HG03558 (cell line): ENCODE results near the gene ACO2.
A peak's percentile ranks its signal among the peaks of the same experiment; 100 is the strongest.
"Not testable (repeated sequence)": the region's sequence is repeated elsewhere in the genome, so short reads cannot be mapped to it uniquely, and the experiment has no call there.

Source experiments
- ATAC-seq: cut with Tn5 transposase; IDR thresholded peaks from one replicate; pipeline ENCODE4 v1.9.1; 2021; ENCODE audit warnings: moderate number of reproducible peaks; ENCODE audit not compliant: unreplicated experiment; ENCODE audit errors: extremely low read depth

ACO2 gene

DNA sequence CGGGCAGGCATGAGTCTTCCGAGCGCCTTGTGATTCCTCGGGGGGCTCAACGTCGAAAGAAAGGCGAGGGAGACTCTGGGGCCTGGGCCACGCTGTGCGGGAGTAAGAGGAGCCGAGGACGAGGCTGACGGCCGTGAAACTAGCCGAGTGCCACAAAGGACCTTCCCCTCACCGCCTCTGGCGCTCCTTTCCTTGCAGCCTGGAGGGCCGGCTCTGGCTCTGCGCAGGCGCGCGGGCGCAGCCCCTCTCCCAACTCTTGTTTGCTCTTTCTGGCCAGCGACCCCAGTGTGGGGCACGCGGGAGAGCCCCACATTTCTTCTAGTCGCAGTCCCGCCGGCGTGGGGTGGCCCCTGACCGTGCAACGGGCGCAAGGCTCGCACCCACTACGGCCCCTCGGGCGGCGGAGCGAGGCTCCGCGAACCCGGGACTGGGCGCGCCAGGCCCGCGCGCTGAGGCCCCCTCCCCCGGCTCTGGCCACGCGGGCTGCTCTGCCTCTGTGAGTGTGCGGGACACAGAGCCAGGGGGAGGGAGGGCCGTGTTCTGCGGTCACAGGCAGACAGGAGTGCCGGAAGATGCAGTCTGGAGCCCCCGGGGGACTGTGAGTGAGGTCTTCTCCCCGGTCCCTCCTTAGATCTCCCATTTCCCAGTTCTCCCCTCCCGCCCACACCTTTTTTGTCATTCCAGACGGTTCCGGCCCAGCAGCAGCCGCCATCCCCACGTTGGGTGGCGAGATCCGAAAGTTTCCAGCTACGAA is 21.3 kb upstream of the ACO2 start:
- no peak for ATAC-seq

DNA sequence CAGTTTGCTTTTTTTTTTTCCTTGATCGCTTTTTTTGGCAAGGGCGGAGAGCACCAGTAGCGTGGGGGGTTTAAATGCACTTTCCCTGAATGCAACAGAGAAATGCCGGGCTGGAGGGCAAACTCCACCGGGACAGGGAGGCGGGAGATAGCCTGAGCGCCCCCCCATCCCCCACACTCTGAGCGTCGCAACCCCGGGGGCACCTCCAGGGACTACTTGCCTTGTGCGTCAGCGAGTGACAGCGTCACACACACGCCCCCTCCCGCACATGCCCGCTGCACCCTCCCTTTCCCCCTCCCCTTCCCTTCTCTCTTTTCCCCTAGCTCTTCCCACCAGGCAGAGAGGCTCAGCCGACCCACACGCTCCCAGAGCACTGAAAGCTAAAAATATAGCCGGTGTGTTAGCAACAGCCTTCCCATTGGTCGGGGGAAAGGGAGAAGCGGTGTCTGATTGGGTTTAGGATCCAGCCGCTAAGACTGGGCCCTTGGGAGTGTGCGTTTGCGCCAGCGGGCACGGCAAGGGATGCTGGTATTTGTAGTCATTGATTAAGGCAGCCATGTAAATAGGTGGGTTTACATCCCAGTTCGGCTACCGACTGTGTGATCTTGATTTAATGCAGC is 20.6 kb upstream of the ACO2 start:
- ATAC-seq = peak; percentile 28

- no peak for ATAC-seq
These were observed 10.7 kb upstream of the ACO2 start for GRCh38 chr22:41458161-41458728.

GRCh38 chr22:41459431-41459830 is 9.5 kb upstream of the ACO2 start:
- no peak for ATAC-seq

DNA sequence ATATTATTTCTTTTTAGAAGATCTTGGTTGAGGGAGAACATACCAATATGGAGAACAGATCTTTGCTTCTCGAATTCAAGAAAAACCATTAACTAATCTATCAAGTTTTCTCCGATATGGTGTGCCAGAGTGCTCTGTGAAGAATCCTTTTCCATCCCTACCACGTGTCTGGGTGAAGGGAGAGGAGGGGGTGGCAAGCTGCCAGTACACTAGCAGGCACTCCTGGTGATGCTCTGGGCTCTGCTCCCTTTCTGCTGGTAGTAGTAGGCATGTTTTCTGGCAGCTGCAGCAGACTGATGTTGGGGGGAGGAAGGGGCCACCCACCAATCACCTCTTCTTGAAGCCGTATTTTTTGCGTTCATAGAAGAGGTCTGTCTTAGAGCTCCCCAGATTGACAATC is 8.8 kb upstream of the ACO2 start:
- ATAC-seq = not testable (repeated sequence)

DNA sequence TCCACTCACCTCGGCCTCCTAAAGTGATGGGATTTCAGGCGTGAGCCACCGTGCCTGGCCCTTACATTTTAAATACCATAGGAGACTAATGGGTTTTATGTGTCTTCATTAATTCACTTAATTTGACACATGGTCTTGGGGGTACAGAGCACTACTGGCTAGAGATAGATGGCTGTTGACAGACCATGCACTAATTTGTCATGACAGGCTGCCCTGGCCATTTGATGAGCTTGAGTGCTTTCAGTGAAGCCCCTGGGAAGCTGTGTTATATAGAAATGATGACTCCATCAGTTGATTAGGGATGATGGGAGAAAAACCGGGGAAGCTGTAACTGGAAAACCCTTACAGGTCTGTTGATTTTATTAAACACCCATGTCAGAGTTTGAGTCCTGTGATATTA is 7.0 kb upstream of the ACO2 start:
- ATAC-seq = no peak

DNA sequence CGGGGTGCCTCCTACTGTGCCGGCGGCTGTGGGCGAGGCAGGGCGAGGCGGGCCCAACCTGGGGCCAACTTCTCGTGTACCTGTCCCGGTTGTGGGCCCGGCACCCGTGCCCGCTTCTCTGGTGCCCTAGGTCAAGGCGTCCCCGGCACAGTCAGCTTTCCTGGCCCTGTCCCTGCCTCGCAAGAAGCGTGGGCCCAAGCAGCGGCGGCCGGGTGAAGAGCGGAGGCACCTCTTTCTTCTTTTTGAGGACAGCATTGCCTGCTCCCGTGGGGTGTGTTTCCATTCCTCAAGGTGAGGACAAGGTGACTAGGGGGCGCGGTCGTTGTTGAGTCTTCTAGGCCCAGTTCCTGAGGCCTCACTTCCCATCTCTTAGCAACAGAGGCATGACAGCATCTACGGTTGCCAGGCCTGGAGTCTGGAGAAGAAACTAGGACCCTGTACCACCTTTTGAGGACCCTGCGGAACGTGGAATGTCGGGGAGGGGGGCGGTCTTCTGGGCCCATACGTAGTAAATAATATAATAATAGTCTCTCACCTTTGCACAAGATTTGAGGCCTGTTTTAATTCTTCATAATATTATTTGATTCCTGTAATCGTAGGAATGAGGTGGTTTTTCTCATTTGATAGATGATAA is 418 bp downstream of the ACO2 start:
- ATAC-seq = no peak

DNA sequence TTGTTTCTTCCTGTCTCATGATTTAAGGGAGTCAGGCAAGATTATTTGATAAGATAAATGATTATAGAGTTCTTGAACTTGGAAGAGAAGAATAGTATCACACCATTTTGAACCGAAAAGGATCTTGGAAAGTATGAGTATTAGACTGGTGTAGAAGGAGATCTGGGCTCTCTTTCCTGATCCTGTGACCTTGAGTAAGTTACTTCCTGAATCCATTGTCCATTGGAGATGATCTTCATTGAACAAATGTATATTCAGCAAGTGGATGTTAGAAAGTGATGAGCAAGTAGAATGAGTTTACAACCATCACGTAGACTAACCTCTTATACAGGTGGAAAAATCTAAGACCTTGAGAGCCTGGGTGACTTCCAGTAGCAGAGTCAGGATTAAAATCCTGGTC is 2.0 kb downstream of the ACO2 start:
- no peak for ATAC-seq

- ATAC-seq = no peak
These were observed 2.7 kb downstream of the ACO2 start for GRCh38 chr22:41471568-41471967.

DNA sequence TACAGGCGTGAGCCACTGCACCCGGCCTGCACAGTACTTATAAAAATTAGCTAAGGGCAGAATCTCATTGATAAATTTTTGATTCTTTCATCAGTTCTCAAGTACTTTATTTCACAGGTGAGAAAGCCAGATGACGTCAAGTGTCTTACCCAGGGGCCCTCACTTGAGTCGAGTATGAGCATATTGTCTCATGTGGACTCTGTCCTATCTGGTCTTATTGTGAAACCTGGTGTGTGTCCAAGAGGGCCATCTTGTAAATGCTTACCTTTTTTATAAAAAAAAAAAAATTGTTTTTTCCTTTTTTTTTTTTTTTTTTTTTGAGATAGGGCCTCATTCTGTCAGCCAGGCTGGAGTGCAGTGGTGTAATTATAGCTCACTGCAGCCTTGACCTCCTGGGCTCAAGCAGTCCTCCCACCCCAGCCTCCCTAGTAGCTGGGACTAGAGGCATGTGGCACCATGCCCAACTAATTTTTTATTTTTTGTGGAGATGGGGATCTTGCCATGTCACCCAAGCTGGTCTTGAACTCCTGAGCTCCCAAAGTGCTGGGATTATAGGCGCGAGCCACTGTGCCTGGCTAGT is 6.0 kb downstream of the ACO2 start:
- ATAC-seq = no peak

GRCh38 chr22:41478473-41478872 is 9.6 kb downstream of the ACO2 start:
- ATAC-seq = no peak

DNA sequence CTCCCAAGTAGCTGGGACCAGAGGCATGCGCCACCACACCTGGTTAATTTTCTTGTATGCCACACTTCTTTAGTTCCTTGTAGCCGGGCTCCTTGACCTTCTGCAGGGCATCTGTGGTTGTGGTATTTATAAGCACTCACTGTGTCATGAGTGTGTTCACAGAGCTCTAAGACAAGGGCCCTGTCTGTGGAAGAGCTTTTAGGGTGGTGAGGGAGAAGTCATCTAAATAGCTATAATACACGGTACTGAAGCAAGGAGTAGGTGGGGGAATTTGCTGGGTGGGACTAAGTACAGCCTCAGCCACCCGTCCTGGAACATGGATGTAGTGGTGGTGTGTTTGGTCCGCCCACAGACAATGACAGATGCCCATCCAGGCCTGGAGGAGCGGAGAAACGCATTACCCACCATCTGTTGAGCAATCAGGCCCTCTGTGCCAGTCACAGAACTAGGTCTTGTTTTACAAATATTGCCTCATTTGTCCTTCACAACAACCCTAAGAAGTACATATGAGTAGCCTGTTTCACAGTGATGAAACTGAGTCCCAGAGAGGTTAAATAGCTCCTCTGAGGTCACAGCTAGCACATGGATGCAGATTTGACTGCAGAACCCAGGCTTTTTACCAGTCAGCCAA is 10.1 kb downstream of the ACO2 start:
- ATAC-seq = no peak

DNA sequence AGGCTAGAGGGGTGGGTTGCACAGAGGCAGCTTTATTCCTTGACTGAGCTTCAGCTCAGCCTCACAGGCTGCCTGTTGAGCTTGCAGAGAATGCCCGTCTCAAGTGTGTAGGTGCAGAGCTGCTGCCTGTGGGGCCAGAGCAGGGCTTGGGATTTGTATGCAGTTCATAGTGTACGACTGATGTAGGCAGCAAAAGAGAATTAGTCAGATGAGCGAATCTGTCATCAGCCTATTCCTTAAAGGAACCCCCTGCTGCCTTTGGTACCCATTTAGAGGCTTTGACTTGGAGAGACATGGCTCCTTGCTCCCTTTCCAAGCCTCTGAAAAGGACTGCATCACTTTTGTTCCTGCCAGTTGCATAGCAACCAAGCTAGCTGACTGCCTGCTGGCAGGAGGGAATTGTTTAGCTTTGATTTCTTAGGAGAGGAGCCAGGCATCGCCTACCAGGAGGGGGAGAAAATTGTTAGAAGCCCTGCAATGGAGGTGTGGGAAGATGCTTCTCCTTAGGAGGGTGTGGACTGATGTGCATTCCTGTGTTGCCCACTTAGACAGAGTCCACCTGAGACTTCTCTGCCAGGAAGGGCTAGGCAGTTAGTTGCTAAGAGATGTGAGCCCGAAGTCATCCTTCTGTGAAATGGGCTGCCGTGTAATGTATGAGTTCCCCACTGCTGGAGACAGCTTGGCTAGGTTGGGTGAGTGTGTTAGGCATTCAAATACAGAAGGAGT is 10.9 kb downstream of the ACO2 start:
- ATAC-seq = no peak

- ATAC-seq = no peak
These were observed 11.4 kb downstream of the ACO2 start for GRCh38 chr22:41480397-41480735.

GRCh38 chr22:41481131-41481830 is 12.4 kb downstream of the ACO2 start:
- no peak for ATAC-seq

GRCh38 chr22:41481925-41482318 is 13.0 kb downstream of the ACO2 start:
- no peak for ATAC-seq

DNA sequence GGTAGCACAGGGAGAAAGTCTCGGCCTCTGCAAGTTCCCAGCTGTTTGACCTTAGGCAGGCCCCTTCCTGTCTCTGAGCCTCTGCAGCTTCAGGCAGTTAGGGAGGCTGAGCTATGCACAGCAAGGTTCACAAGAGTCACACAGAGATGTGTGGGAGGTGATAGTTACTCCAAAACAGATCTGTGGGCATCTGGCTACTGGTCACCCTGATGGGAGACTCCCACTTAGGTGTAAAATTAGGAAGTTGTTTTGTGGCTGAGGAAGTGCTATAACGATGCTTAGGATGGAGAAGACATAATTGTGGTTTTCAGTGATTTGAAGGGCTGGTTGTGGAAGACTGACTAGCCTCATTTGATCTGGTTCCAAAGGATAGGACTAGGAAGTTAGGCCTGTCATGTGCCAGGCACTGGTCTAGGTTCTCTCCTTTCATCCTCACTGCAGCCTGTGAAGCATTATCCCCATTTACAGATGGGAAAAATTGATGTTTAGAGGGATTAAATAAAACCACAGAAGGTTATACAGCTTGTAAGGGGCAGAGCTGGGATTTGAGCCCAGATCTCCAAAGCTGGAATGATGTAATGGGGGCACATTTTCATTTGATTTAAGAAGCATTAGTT is 13.5 kb downstream of the ACO2 start:
- ATAC-seq = no peak

GRCh38 chr22:41485033-41485432 is 16.1 kb downstream of the ACO2 start:
- no peak for ATAC-seq
